GM19372 (cell line): ENCODE measurements around the gene ACTL9.

Experiments
- ATAC-seq: cut with Tn5 transposase; IDR thresholded peaks from one replicate; pipeline ENCODE4 v1.9.1; 2021; ENCODE audit warnings: mild to moderate bottlenecking, low read depth, moderate library complexity; ENCODE audit not compliant: unreplicated experiment

The ACTL9 gene

GRCh38 chr19:8686549-8686948 lies 12.0 kb downstream of the ACTL9 start:
- ATAC-seq: no peak

- ATAC-seq: no peak
Measured at GRCh38 chr19:8684001-8684902, 14.3 kb downstream of the ACTL9 start.

DNA sequence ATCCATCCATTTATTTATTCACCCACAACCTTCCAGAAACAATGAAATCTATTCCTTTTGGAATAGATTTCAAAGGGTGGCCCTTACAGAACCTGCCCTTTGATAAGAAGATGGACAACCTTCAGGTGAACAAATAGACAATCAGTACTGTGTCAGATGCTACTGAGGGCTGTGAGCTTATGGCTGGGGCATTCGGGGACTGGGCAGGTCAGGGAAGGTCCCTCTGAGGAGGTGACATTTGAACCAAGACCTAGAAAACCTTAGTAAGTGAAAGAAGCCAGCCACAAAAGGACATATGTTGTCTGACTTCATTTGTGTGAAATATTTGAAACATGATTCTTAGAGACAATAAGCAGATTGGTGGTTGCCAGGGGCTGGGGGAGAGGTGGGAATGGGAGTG lies 15.7 kb downstream of the ACTL9 start:
- ATAC-seq: no peak

DNA sequence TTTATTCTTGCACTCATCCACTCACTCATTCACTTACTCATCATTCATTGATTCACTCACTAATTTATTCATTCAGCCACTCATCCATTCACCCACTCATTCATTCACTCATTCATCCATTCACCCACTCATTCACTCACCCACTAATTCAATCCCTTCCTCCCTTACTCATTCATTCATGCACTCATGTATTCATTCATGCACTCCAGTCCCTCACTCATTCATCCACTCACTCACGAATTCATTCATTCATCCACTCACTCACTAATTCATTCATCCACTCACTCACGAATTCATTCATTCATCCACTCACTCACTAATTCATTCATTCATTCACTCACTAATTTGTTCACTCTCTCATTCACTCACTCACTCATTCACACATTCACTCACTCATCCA lies 16.1 kb downstream of the ACTL9 start:
- ATAC-seq: no peak

GRCh38 chr19:8681345-8682029 lies 17.1 kb downstream of the ACTL9 start:
- no peak for ATAC-seq

DNA sequence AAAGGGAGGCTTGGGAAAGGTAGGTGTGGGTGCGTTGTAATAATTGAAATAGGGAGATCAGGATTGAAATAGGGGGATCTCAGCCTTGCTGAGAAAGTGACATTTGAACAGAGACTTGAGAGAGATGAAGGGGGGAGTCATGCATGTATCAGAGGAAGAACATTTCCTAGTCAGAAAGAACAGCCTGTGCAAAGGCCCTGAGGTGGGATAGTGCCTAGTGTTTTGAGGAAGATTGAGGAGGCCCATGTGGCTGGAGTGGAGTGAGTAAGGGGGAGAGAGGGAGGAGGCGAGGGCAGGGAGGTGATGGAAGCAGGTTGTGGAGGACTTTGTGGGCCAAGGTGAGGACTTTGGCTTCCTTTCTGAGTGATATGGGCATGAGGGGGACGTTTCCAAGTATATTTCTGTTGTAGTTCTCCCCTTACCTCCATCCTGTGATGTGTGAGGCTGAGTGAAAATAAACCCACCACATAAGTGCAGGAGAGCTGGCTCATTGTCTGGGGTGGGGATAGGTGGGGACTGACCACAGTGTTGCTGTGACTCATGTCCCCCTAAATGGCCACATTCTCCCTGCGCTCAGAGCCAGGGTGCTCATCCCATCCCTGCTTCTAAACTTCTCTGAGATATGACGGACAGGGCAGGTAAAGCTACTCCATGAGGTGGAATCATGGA lies 17.8 kb downstream of the ACTL9 start:
- no peak for ATAC-seq

- ATAC-seq: no peak
Measured at GRCh38 chr19:8678244-8678807, 20.3 kb downstream of the ACTL9 start.

DNA sequence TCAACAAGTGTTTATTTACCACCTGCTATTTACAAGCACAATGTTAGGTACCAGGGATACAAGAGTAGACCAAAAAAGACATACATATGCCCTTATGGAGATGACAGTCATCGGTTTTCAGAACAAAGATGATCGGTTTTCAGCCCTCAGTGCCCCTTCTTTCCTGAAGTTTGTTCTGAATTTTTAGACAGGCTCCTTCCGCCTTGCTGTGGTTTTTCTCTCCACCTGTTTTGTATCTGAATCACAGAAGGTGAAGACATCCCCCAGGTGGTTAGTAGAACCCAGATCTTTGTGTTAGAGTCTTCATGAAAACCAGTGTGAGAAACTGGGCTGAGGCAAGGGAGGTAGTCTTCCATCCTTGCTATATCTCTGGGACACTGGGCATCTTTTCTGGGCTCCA lies 23.5 kb downstream of the ACTL9 start:
- ATAC-seq: no peak

- no peak for ATAC-seq
Measured at GRCh38 chr19:8673276-8673891, 25.2 kb downstream of the ACTL9 start.

DNA sequence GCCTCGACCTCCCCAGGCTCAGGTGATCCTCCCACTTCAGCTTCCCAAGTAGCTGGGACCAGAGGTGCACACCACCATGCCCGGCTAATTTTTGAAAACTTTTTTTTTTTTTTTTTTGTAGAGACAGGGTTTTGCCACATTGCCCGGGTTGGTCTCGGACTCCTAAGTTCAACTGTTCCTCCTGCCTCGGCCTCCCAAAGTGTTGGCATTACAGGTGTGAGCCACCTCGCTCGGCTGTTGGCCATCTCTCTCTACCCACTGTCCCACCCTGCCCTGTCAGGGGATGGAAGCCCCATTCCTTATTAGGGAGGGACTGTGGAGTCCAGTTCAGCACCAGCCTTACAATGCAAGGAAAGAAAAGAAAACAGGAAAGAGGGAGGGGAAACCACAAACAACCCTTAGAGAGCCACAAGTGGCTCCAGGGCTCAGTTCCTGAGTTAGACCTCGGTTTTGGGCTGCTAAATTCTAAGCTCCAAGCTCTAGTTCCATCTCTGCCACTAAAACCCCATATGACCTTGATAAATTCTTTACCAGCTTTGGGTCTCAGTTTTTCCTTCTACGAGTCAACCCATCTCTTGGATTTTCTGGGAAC lies 31.7 kb downstream of the ACTL9 start:
- no peak for ATAC-seq

GRCh38 chr19:8665468-8666213 lies 33.0 kb downstream of the ACTL9 start:
- no peak for ATAC-seq

DNA sequence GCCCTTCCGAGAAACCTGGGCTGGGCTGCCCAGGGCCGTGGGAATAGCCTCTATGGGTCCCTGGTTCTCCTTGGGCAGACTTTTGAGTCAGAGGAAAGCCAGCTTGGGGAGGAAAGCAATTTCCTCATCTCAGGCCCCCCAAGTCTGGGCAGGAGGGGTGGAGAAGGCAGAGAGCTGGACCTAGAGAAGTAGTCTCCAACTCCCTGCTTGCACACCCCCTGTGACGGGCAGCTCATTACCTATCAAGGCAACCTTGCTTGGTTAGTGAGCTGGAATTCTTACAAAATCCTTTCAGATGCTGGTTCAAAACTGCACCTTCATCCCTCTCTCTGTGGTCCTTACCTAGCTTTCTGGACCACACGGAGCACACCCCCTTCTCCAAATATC lies 33.9 kb downstream of the ACTL9 start:
- no peak for ATAC-seq

GRCh38 chr19:8663920-8664670 lies 34.5 kb downstream of the ACTL9 start:
- no peak for ATAC-seq

- ATAC-seq: no peak
Measured at GRCh38 chr19:8662263-8662662, 36.3 kb downstream of the ACTL9 start.

DNA sequence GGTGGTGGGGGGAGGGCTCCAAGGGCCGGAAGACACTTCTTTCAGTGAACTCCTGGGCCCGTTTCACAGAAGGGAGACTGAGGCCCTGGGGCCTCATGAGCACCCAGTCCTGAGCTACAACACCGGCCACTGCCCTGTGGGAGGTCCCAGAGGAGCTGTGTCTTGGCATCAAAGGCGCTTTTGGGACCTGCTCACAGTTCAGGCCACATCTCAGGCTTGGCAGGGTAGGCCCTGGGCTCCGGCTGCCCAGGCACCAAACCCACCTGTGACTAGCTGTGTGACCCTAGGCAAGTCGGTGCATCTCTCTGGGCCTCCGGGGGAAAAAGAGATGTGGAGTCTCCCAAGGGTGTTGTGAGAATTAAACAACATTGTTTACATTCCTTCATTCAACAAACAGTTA lies 38.7 kb downstream of the ACTL9 start:
- ATAC-seq: no peak

- no peak for ATAC-seq
Measured at GRCh38 chr19:8657869-8658268, 40.7 kb downstream of the ACTL9 start.

GRCh38 chr19:8655340-8655709 lies 43.3 kb downstream of the ACTL9 start:
- ATAC-seq: no peak

DNA sequence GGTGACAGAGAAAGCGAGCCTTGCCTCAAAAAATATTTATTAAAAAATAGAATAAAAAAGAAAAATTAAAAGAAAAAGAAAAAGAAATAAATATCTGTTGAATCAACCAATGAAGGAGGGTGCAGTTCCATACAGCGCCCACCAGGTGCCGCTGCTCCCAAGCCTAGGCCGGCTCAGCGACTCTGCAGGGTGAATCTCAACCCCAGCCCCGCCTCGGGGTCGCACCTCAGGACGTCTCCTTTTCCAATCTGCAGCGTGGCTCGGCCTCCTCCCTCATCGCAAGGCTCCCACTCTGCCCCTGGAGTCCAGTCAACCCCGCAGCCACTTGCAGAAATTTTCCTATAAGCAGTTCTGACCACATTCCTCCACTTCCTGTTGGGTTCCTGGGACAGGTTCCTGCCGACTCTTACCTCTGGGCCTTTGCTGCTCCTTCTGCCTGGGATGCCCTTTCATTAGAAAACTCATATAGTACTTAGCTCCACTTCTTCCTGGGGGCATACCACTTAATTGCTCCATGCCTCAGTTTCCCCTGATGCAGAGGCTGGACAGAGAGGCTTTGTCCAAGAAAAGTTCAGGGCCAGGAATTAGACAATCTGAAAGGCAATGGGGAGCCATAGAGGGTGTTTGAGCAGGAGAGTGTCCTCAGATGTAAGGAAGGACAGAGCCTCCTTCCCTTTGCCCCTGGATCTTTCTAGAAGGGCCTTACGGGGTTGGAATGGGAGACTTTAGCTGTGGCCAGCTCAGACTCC lies 43.8 kb downstream of the ACTL9 start:
- no peak for ATAC-seq
